Activated CD8-positive, alpha-beta memory T cell treated with anti-CD3 and anti-CD28 coated beads, Interleukin-2, amount 50 U/mL, for 48 hours (primary cell): ENCODE measurements around the gene LITAF.

ENCODE experiments used
- DNase-seq: peaks from one replicate; pipeline ENCODE4 v3.0.0-alpha.2; 2020

The LITAF gene

DNA sequence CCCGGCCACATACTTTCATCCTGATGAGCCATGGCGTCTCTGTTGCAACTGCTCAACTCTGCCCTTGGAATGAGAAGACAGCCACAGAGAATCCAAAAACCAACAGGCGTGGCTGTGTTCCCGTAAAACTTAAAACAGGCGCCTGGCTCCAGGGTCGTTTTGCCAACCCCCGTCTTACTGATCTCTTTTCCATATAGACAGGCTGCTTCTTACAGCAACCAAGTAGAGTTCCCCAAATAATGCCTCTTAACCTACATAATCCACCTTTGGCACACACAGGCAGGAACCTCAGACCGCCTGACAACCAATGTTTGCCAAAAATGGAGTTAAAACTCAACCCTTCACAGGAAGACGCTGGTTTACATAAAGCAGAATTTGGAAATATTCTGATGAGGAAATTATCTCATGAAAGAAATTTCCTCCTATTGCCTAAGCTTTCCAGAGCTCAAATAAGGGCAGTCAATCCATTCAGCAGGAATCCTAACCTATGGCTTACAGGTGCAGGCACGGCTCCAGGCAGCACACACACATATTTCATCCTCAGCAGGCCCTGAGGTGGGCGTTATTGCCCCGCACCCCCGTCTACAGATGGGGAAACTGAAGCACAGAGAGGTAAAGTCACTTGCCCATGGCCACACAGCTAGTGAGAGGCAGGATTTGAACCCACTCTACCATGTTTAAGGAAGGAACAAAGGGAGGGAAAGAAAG lies 35.8 kb downstream of the LITAF start:
- no peak for DNase-seq

DNA sequence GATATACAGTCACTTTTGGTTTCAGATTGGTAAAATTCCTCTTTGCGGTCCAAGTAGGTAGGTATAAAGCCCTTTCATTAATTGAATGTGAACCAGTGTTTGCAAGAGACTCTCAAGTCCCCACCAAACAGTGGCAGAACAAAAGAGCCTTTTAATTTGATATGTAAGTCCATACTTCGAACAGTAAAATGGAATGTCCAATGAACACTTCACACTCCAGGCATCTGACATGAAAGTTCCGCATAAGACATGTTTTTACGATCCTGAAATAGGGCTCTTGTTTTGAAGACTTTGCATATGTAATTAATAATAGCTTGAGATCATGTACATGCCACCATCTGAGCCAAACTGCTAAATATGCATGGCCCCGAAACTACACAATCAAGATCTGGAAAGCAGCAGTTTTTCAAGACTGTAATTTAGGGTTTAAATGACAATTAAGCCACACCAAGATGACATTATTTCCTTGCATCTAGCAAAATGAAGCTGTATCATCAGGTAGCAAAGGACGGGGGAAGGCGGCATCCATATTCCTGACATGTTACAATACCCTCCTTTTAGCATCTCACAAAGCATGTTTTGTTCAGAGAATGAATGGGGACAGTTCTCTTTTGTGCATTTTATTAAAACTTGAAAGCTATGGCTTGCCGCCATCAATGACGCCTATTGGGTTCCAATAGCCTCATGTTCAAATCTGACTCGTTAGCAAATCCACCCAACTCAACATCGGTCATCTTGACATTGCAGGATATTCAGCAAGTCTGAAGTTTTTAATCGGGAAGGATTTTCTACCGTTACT lies 39.4 kb downstream of the LITAF start:
- no peak for DNase-seq

DNA sequence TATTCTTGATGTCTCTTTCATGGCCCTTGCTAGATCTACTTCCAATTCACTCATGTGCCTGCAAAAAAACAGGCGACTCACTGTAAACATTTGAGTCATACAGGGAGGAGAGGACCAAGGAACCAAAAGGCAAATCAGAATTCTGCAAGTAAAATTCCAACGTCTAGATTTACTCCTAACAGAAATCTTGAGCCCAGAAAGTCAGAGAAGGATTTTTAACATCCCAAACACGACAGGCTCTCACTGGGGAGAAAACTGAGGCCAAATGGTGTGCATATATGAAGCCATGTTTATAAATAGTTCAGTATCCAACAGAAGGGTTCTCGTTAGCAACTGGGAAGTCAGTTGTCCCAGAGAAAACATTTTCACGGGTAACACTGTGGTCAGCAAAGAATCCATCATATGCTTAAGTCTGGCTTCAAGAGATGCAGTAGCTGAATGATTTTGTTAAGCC lies 40.1 kb downstream of the LITAF start:
- DNase-seq, result no peak

DNA sequence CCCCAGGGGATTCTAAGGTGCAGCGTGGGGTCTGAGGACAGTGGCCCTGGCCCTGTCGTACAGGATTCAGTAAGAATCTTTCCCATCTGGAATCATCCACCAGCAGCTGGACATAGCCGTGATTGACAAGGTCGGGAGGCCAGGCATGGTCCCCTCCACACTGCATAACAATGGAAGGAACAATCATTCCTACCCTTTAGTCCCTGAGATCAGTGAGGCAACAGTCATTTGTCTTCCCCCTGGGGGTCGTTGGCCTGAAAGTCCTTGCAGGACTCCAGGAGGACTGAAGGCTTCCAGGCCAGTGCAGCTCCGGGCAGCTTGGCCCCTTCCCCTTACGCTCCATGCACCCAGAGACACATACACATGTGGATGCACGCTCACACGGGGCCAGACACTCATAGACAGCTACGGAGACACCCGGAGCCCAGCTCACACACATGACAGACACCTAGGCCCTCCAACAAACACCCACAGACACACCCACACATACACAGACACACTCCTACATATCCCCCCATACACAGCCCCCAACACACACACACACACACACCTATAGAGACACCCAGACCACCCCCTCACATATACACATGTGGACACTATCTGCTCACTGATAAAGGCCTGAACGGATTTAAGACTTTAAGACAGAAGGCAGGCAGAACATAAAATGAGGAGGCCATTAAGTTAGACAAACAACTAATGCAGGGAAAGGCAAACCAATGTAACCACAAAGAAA lies 42.9 kb downstream of the LITAF start:
- DNase-seq, result no peak

DNA sequence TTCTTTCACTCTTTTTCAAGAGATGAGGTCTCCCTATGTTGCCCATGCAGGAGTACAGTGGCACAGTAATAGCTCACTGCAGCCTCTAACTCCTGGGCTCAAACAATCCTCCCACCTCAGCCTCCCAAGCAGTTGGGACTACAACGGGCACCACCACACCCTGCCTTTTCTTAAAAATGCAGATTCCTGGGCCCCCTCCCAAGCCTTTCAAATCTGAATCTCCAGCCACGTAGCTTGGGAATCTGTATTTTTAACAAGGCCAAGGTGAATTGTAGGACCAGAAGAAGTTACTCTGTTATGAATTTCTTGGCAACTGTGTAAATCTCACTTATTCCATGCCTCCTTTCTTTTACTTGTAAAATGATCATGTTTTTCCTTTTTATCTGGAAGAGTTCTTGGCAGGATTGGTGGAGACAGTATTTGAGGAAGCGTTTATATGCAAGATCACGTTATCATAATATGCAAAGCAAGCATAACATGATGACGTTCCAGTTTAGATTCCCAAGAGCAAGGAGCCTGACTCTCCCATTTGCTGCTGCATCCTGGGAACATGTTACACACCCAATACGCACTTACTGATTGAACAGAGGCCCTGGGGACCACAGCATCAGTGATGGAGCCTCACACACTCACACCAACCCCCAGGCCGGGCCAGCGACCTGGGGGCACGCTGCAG lies 44.5 kb downstream of the LITAF start:
- DNase-seq, result no peak

DNA sequence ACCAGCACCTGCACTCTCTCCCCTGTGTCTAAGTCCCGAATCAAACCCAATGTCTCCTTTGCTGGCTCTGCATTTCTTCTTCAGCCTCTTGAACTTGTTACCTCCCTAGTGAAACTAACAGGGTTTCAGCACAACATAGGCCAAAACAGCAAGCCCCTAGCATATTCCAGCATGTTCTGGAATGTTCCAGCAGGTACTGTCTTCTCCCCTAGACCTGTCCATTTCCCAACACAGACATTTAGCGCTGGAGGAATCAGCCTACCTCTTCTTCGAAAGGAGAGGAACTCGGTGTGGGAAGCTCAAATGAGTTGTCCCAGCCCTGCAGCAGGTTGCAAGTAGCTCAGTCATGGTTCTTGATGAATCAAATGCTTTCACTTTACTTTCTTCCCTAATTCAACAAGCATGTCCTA lies 47.1 kb downstream of the LITAF start:
- no peak for DNase-seq

DNA sequence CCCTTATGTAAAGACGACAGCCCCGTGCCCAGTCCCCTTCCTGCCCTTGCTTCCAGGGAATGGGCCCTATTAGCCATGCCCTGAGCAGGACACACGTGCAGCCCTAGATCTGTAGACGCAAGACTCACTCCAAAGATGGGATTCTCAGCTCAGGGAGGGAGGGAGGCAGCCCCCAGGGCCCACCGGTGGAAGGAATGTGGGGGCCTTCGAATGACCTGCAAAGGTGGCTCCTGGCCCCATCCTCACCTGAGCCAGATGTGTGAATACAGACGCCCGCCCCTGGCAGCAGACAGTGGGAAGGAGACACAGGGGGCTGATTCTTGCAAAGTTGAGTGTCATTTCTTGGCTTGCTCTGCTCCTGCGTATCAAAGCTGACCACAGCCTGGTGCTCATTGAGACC lies 47.8 kb downstream of the LITAF start:
- DNase-seq, result no peak

DNA sequence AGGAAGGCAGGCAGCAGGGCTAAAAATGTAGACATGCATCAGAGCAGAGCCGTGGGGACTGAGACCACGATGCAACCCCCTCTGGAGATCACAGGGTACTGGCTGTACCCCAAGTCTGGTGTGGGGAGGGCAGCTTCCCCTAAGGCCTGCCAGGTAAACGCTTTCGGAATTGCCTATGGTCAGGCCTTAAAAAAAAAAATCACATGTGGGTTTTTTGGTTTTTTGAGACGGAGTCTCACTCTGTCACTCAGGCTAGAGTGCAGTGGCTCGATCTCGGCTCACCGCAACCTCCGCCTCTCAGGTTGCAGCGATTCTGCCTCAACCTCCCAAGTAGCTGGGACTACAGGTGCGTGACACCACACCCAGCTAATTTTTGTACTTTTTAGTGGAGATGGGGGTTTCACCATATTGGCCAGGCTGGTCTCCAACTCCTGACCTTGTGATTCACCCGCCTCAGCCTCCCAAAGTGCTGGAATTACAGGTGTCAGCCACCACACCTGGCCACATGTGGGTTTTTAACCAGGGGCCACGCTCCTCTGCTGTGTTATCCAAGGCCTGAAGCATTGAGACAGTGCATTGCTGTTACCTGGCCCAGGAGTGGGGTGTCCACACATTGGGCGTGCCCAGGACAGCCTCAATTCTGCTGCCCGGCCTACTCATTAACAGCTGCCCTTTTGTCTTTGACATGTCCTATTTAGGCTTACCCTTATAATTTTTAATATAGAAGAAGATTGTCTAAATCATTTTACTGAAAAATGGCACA lies 50.4 kb downstream of the LITAF start:
- DNase-seq, result no peak

DNA sequence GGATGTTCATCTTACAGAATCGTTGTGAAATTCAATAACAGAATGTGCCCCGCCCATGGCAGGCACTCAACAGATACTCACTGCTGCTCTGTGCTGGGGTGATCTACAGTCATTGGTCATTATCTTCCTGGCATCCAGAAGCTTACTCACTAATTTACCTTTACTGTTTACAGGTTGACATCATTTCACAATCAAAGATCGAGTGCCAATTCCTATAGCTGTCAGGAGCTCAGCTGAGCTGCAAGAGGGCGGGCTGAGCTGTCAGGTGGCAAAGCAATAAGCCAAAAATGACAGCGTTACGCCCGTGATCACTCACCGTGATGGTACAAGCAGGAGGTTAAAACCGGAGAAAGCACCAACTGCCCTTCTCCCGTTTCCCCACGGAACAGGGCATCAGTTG lies 51.2 kb downstream of the LITAF start:
- DNase-seq, result no peak

DNA sequence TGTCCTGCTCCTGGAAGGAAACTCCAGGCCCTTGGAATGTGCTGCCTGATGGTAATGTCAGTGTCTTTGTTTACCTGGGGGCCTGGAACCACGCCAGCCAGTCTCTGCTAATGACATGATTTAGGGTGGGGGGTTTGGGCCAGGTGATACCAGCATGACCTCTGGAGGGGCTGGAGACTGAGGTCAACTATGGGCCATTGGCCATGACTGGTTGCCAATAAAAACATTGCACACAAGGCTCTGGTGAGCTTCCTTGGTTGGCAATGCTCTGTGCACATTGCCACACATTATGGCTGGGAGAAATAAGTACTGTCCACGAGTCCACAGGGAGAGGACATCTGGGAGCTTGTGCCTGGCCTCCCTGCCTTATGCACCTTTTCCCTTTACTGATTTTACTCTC lies 52.5 kb downstream of the LITAF start:
- no peak for DNase-seq

DNA sequence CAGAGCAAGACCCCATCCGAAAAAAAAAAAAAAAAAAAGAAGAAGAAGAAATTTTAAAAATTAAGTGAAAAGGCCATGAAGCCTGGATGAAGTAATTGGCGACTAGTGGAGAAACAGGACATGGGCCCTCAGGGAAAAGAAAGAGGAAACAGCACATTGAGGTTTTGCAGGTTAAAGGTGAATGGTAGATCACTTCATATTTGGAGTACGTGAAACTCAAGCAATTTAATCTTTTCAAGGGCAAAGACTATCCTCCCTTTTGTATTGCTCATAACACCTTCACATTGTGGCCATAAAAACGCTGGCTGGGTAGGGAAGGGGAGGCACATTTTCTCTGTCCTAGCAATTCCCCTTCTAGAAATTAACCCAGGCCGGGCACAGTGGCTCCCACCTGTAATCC lies 53.1 kb downstream of the LITAF start:
- DNase-seq, result no peak

DNA sequence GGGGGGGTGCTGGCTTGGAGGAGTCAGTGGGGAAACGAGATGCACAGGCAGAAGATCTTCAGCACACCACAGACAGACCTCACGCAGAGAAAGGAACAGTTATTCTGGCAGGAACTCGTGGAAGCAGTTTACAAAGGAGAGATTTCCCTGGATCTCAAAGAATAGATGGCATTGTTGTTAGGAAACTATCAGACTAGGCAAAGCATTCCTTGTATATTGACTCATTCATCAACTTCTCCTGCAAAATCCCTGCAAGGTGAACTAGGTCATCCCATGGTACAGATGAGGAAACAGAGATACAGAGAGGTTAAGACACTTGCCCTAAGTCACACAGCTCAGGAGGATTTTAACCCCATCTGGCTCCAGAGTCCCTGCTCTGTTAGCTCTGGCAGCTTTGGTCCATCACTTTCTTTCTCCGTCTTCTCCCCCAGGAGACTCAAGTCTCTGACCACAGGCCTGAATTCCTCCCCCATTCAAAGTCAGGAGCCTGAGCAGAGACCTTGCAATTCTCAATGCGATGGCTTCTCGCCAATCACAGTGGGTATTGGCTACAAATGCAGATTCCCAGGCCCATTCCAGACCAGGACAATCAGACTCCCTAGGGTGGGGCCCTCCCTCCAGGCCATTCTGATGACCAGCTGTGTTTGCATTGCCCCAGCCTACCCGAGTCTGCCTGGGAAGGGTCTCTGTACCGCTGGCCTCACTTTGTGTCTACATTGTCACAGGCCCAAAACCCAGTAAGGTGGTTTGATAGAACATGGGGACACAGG lies 56.4 kb downstream of the LITAF start:
- no peak for DNase-seq

DNA sequence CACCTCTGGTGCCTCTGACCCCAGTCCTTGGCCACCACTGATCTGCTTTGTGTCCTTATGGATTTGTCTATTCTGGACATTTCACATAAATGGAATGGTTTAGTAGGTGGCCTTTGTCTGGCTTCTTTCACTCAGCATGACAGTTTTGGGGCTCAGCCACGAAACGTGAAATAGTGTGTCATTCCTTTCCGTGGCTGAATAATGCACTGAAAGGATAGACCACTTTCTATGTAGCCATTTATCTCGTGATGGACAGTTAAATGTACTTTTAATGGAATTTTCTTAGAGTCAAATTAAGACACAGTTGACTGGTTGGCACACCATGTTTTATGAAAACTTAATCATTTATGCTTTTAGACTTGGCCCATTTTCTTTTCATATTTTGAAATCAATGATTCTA lies 57.4 kb downstream of the LITAF start:
- DNase-seq, result no peak

DNA sequence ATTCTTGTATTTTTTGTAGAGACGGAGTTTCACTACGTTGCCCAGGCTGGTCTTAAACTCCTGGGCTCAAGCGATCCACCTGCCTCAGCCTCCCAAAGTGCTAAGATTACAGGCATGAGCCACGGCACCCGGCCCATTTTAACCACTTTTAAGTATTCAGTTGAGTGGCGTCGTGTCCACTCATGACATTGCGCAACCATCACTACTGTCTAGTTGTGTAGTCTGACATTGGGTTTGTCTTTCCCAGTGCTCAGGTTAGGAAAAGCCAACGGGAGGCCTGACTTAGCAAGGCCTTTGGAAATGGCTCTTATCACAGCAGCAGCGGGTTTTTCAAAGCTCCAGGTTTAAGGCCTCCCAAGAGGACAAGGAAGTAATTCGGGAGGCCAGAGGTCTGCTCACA lies 58.7 kb downstream of the LITAF start:
- no peak for DNase-seq

DNA sequence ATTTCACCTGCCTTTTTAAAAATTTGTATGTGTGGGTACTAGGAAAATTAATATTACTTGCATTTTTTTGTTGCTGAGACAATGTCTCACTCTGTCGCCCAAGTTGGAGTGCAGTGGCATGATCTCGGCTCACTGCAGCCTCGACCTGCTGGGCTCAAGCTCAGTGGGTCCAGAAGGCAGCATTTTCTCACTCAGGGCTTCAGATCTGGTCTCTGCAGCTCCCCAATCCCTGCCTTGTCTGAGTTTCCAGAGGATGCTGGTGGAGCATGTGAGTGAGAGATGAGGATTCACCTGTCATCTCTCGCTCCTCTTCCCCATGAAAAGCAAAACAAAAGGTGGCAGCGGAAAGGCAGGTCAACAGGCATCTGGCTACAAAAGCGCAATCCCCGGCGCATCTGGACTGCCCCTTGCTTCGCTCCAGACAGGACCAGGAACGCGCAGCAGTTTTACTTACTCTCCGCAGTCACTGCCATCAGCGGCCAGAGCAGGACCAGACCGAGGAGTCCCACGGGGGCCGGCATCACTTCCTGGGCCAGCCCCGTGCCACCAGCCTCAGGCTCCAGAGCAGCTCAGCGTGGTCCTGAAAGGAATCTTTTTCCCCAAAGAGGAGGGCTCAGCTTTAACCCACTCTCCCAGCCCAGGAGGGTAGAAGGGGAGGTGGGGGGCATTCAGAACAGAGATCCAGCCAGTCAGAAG lies 59.9 kb downstream of the LITAF start:
- DNase-seq, result no peak

DNA sequence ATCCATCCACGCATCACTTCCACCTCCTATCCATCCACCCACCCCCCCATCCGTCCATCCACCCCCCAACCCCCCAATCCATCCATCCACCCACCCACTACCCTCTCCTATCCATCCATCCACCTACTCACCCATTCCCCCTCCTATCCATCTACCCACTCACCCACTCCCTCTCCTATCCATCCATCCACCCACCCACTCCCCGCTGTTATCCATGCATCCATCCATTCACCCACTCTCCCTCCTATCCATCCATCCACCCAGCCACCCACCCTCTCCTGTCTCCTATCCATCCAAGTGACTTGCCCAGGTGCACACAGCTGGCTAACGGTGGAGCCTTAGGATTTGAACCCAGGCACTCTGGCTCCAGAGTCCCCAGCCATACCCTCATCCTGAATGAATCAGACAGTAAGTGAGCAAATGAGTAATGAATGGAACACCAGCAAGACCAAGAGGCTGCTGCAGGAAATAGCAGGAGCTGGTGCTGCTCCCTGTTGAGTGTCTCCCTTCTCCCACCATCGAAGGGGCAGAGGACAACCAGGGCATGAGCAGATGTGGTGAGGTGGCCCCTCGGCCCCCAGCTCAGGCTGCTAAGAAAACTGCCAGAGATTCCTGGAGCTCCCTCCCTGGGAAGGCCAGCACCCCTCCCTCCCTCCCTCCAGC lies 62.5 kb downstream of the LITAF start:
- DNase-seq, result no peak

DNA sequence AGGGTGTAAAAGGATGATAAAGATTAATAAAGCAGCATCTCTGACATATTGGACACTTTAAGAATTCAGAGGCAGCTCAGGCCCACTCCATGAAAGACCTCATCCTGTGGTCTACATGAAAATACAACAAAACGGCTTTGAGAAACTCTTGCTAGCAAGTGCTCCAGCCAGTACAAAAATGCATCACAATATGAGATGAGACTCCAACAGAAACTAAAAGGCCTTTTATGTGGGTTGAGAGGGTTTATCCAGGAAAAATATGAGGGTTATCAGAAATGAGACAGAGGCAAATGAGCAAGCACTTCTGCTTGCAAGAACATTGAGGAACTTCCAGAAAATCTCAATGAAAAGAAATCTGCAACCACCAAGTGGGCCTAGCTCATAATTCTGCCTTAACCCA lies 65.7 kb downstream of the LITAF start:
- no peak for DNase-seq

DNA sequence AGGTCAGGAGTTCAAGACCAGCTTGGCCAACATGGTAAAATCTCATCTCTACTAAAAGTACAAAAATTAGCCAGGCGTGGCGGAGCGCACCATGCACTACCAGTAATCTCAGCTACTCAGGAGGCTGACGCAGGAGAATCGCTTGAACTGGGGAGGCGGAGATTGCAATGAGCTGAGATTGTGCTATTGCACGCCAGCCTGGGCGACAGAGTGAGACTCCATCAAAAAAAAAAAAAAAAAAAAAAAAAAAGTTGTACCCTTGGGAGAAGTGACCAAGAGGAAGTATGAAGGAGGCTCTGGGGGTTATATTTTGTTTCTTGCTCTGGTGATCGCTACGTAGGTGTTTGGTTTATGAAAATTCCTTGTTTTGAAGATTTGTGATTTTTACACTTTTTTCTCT lies 66.3 kb downstream of the LITAF start:
- DNase-seq, result no peak

DNA sequence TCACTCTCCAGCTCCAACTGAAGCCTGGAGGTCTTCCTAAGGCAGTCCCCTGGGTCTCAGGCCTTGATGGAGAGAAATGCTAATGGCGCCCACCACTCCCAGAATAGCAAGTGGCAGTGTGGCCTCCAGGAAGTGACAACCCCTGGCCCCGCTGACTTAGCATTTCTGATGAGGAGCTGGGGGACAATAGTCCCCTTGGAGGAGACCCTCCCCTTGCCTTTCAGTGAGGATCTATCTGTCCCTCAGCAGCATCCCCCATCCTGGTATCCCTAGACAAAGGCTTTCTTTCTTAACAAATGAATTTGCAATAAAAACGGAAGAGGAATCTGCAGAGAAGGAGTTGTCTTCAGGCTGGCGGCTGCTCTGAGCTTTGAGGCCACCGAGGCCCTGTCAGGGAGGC lies 68.8 kb downstream of the LITAF start:
- no peak for DNase-seq
